Caco-2 (cell line): ENCODE measurements around the gene PPP1R12B. TPM values are rescaled to one million over a fixed set of nuclear protein-coding genes. Genes with fewer than 3 reads are reported as not detected.
A peak's percentile ranks its signal among the peaks of the same experiment; 100 is the strongest.

Experiments used
- BruUV-seq: library from RNA; stranded (reverse); fragments of 400-500 nt; replicated peaks from 2 replicates; lab custom pipeline; 2021; lab: Mats Ljungman, UMichigan
- CTCF ChIA-PET: fragments of 300-600 bp; sonication (Branson Sonifier 250); formaldehyde crosslinking; loops from one replicate; lab custom pipeline; 2022; ENCODE audit warnings: antibody characterized with exemption; lab: Charles Lee
- POLR2A ChIA-PET: fragments of 300-600 bp; sonication (Branson Sonifier 250); formaldehyde crosslinking; loops from one replicate; lab custom pipeline; 2022; ENCODE audit warnings: antibody characterized with exemption; lab: Charles Lee
- DNase-seq, 2 experiments: peaks; one replicate each; pipeline versions ENCODE4 v3.0.0 to v3.0.0-alpha.2; 2020 to 2022
- H3K27me3 ChIP-seq: replicated peaks from 2 replicates; pipeline ENCODE4 v1.6.0; 2011; ENCODE audit warnings: low read length; ENCODE audit not compliant: control insufficient read depth, insufficient read depth
- H3K36me3 ChIP-seq: 2 replicates; pipeline ENCODE4 v1.5.1; 2011; ENCODE audit warnings: low read length; ENCODE audit not compliant: control insufficient read depth, insufficient read depth
- H3K4me1 ChIP-seq: fragments of 250-450 bp; sonication (Bioruptor Pico); 2 replicates; pipeline ENCODE4 v1.5.1; 2020; ENCODE audit warnings: mild to moderate bottlenecking
- H3K4me3 ChIP-seq: 2 replicates; pipeline ENCODE4 v1.5.1; 2011; ENCODE audit warnings: low read depth, mild to moderate bottlenecking, control low read depth, low read length
- H3K9me3 ChIP-seq: fragments of 250-450 bp; sonication (Bioruptor Pico); 2 replicates; pipeline ENCODE4 v1.5.1; 2020; ENCODE audit warnings: mild to moderate bottlenecking, moderate library complexity
- H3K27ac Mint-ChIP-seq: one replicate; pipeline ENCODE4 v1.8.0; 2022; ENCODE audit warnings: mixed read lengths; ENCODE audit not compliant: unreplicated experiment
- H3K27me3 Mint-ChIP-seq: one replicate; pipeline ENCODE4 v1.8.0; 2022; ENCODE audit warnings: mixed read lengths; ENCODE audit not compliant: insufficient read depth, unreplicated experiment
- H3K36me3 Mint-ChIP-seq: one replicate; pipeline ENCODE4 v1.8.0; 2022; ENCODE audit warnings: mild to moderate bottlenecking, mixed read lengths; ENCODE audit not compliant: insufficient read depth, unreplicated experiment
- H3K4me1 Mint-ChIP-seq: one replicate; pipeline ENCODE4 v1.8.0; 2022; ENCODE audit warnings: low read depth, mixed read lengths; ENCODE audit not compliant: unreplicated experiment
- H3K4me3 Mint-ChIP-seq: one replicate; pipeline ENCODE4 v1.8.0; 2022; ENCODE audit warnings: mild to moderate bottlenecking, moderate library complexity, mixed read lengths; ENCODE audit not compliant: unreplicated experiment
- H3K9me3 Mint-ChIP-seq: one replicate; pipeline ENCODE4 v1.8.0; 2022; ENCODE audit warnings: mixed read lengths; ENCODE audit not compliant: unreplicated experiment
- CTCF ChIP-seq, 2 experiments: fragments of 200-600 bp in 1 of 2; IDR thresholded peaks; 1 replicate in 1 of 2; 2 replicates in 1 of 2; pipeline versions ENCODE4 v1.5.1 to v1.8.0; 2011 to 2022; ENCODE audit warnings: antibody characterized with exemption in 1 of 2, control low read depth in 1 of 2, inconsistent platforms in 1 of 2, low read depth in 1 of 2, low read length in 1 of 2, mild to moderate bottlenecking in 1 of 2, moderate library complexity in 1 of 2; ENCODE audit not compliant: insufficient read depth in 1 of 2, severe bottlenecking in 1 of 2, unreplicated experiment in 1 of 2
- intact Hi-C: fragments of 100-400 bp; cut with micrococcal nuclease; formaldehyde crosslinking; loops from one replicate; pipeline ENCODE4 v1.10.0; 2022; ENCODE audit not compliant: unreplicated experiment
- total RNA-seq: library from RNA; stranded (reverse); gene quantifications from 2 replicates; pipeline ENCODE4 v1.2.3, GENCODE V29; 2022

PPP1R12B gene
- total RNA-seq, 1 experiment from 2014 or later = 16.4 TPM

DNA sequence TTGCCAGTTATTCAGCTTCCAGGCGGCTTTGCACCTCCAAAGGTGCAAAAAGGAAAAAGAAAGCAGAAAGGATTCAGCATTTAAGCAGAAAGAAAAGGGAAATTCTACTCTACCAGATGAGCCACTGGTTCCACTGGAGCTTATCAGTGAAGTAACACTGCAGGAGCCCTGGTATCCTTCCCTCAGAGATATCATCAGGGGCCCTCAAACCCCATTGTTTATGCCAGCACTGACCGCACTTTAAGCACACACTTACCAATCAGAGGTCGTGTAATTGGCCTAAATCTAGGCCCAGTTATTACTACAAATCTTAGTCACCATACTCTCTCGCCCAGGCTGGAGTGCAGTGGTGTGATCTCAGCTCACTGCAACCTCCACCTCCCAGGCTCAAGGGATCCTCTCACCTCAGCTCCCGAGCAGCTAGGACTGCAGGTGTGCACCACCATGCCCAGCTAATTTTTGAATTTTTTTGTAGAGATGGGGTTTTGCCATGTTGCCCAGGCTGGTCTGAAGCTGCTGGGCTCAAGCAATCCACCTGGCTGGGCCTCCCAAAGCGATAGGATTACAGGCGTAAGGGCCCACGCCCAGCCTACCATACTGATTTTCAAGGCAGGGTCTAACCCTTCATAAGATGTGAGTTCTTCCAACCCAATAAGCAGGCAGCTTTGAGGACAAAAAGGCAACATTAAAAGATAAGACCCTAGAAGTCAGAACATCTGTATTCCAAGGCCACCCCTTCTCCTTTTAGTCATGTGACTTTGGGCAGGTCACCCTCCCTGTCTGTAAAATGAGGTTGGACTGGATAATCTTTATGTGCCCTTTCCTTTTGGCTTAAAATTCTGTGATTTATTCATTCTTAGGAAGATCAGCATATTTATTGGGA, 236.4 kb downstream of the PPP1R12B start:
- H3K27ac Mint-ChIP-seq = no peak overlapping the region

GRCh38 chr1:202585590-202585933, 237.1 kb downstream of the PPP1R12B start:
- no peak for TF ChIP-seq CTCF (IDR thresholded peaks at IDR 0.05; ENCODE audit: insufficient read depth in 1 of 2, low read depth in 1 of 2, low read length in 1 of 2, severe bottlenecking in 1 of 2, unreplicated experiment in 1 of 2)
- no TSS peak for BruUV-seq

More for the DNA sequence above, 236.4 kb downstream of the PPP1R12B start:
- ChIA-PET POLR2A (no interaction called here), CTCF (interaction anchor here (1.1 kb wide), 1 partner anchor 16 kb away, joined by 4 read pairs; no protein-coding TSS in a partner anchor)
- intact Hi-C loops = no loop called here
- no peak overlapping the region for H3K4me3 Mint-ChIP-seq
- no peaks in the 10 kb centered on the region for H3K9me3 ChIP-seq
- no TSS peak for BruUV-seq
- H3K4me1 ChIP-seq = peaks cover 20% of the 10 kb centered on the region
- DNase-seq = no peak
- no peaks in the 10 kb centered on the region for H3K36me3 ChIP-seq
- no peaks in the 10 kb centered on the region for H3K9me3 Mint-ChIP-seq
- H3K4me3 ChIP-seq = no peak overlapping the region
- no peaks in the 10 kb centered on the region for H3K27me3 Mint-ChIP-seq
- TF ChIP-seq CTCF (IDR thresholded peaks at IDR 0.05; ENCODE audit: insufficient read depth in 1 of 2, low read depth in 1 of 2, low read length in 1 of 2, severe bottlenecking in 1 of 2, unreplicated experiment in 1 of 2) = no peak
- H3K27me3 ChIP-seq = no peaks in the 10 kb centered on the region
- H3K4me1 Mint-ChIP-seq = peaks cover 20% of the 10 kb centered on the region
- peaks cover 6% of the 10 kb centered on the region for H3K36me3 Mint-ChIP-seq

DNA sequence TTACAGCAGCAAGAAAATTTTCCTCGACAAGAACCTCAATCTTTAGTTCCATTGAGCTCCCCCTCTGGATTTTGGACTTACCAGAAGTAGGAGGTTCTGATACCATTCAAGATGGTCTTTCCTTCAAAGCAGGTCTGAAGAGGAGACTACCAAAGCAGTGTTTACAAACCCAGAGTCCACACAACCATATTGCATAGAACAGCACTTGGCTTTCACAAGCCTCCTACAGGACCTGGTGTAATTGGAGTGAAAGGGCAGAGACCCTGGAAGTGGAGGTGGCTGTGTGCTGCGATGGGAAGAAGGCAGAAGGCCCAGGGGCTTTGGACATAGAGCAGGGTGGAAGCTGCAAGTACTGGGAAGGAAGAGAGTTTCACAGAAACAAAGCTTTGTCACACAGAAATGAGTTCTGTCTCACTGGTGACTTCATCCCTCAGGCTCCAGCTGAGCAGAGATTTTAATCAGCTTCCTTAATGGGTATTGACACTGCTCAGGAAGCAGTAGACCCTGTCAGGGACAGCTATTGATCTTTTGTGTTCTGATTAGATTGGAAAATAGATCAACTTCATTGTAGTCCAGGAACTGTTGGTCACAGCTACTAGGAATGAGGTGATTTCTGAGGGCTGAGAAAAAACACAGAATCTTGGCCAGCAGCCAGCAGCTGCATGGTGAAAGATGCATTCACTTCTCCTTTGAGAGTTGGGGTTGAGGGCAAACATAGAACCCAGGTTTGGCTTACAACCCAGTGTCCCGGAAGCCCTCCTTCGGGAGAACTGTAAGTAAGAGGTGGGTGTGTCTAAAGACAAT, 237.7 kb downstream of the PPP1R12B start:
- no peaks in the 10 kb centered on the region for H3K36me3 ChIP-seq
- H3K4me3 ChIP-seq = no peak overlapping the region
- BruUV-seq = no TSS peak
- ChIA-PET CTCF (interaction anchor here (1.1 to 1.4 kb wide), 2 partner anchors 14 to 15 kb away, joined by 4 to 5 read pairs; no protein-coding TSS in a partner anchor), POLR2A (no interaction called here)
- peaks cover 21% of the 10 kb centered on the region for H3K4me1 ChIP-seq
- DNase-seq = no peak
- peaks cover 6% of the 10 kb centered on the region for H3K36me3 Mint-ChIP-seq
- no peak overlapping the region for H3K4me3 Mint-ChIP-seq
- H3K9me3 Mint-ChIP-seq = no peaks in the 10 kb centered on the region
- TF ChIP-seq CTCF (IDR thresholded peaks at IDR 0.05; ENCODE audit: insufficient read depth in 1 of 2, low read depth in 1 of 2, low read length in 1 of 2, severe bottlenecking in 1 of 2, unreplicated experiment in 1 of 2) = no peak
- H3K27me3 Mint-ChIP-seq = no peaks in the 10 kb centered on the region
- H3K4me1 Mint-ChIP-seq = peaks cover 20% of the 10 kb centered on the region
- intact Hi-C loops = no loop called here
- no peaks in the 10 kb centered on the region for H3K9me3 ChIP-seq
- peak overlapping the region; percentile 16 for H3K27ac Mint-ChIP-seq
- no peaks in the 10 kb centered on the region for H3K27me3 ChIP-seq

More at GRCh38 chr1:202585590-202585933, 237.1 kb downstream of the PPP1R12B start:
- CTCF ChIA-PET = interaction anchor here (1.1 kb wide), 1 partner anchor 16 kb away, joined by 4 read pairs; no protein-coding TSS in a partner anchor
- no peaks in the 10 kb centered on the region for H3K36me3 ChIP-seq
- no peaks in the 10 kb centered on the region for H3K27me3 ChIP-seq
- H3K9me3 Mint-ChIP-seq = no peaks in the 10 kb centered on the region
- H3K9me3 ChIP-seq = no peaks in the 10 kb centered on the region
- no peak overlapping the region for H3K27ac Mint-ChIP-seq
- H3K4me3 ChIP-seq = no peak overlapping the region
- no peak overlapping the region for H3K4me3 Mint-ChIP-seq
- peaks cover 20% of the 10 kb centered on the region for H3K4me1 Mint-ChIP-seq
- peaks cover 21% of the 10 kb centered on the region for H3K4me1 ChIP-seq
- H3K36me3 Mint-ChIP-seq = peaks cover 6% of the 10 kb centered on the region
- intact Hi-C loops = no loop called here
- DNase-seq = no peak
- no peaks in the 10 kb centered on the region for H3K27me3 Mint-ChIP-seq
- POLR2A ChIA-PET = no interaction called here
